Measurements from ENCODE around the gene SPAG9.
"Not testable (repeated sequence)": the region's sequence is repeated elsewhere in the genome, so short reads cannot be mapped to it uniquely, and the experiment has no call there.

The SPAG9 gene

DNA sequence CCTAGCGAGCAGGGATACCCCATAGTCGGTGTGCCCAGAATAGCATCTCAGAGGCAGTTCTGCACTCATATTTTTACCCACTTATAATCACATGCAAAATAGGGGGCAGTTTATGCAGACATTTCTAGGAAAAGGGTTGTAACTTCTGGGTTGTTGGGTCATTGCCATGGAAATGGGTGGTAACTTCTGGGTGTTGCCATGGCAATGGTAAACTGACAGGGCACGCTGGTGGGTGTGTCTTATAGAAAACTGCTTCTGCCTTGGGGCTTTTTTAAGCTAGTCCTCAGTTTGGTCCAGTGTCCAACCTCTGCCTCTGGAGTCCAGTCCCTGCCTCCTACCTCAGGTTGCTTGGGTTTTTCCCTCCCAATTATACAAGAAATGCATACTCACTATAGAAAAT lies 7.4 kb upstream of the SPAG9 start:
- peak; percentile 30 for DNase-seq

DNA sequence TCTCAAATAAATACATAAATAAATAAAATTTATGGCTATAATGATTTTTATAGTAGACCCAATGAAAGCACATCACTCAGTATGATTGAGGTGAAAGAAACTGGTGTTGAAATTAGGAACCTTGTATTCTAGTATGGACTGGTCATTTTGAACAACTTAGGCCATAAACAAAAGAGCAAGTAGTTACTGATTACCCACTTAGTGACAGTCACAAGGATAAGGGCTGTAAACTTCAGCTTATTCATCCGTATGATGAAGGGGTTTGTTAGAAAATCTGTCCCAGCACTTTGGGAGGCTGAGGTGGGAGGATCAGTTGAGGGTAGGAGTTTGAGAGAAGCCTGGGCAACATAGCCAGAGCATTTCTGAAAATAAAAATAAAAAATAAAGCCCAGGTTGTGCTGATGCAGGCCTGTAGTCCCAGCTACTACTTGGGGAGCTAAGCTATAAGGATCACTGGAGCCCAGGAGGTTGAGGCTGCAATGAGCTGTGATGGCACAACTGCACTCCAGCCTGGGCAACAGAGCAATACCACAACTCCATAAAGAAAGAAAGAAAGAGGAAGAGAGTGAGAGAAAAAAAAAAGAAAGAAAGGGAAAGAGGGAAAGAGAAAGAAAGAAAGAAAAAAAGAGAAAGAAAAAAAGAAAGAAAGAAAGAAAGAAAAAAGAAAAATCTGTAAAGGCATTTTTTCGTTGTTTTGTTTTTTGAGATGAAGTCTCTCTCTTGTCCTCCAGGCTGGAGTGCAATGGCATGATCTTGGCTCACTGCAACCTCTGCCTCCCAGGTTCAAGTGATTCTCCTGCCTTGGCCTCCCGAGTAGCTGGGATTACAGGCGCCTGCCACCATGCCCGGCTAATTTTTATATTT lies 4.2 kb upstream of the SPAG9 start:
- no peak for DNase-seq

DNA sequence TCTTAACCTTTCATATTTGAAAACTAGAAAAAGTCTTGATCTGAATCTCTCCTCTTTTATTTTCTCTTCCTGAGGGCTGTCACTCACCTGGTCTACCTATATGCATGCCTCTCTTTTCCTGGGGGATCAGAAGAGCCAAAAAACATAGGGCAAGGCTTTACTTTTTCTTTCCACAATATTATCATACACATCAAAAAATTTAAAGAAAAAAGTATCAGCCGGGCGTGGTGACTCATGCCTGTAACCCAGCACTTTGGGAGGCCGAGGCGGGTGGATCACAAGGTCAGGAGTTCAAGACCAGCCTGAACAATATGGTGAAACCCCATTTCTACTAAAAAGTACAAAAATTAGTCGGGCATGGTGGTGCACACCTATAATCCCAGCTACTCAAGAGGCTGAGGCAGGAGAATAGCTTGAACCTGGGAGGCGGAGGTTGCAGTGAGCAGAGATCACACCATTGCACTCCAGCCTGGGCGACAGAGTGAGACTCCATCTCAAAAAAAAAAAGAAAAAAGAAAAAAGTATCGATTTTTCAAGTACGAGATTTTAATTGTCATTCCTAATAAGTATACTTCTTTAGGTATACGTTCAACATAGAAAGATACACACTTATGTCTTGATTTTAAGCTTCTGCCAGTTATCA lies 1.9 kb upstream of the SPAG9 start:
- peak; percentile 35 for DNase-seq

DNA sequence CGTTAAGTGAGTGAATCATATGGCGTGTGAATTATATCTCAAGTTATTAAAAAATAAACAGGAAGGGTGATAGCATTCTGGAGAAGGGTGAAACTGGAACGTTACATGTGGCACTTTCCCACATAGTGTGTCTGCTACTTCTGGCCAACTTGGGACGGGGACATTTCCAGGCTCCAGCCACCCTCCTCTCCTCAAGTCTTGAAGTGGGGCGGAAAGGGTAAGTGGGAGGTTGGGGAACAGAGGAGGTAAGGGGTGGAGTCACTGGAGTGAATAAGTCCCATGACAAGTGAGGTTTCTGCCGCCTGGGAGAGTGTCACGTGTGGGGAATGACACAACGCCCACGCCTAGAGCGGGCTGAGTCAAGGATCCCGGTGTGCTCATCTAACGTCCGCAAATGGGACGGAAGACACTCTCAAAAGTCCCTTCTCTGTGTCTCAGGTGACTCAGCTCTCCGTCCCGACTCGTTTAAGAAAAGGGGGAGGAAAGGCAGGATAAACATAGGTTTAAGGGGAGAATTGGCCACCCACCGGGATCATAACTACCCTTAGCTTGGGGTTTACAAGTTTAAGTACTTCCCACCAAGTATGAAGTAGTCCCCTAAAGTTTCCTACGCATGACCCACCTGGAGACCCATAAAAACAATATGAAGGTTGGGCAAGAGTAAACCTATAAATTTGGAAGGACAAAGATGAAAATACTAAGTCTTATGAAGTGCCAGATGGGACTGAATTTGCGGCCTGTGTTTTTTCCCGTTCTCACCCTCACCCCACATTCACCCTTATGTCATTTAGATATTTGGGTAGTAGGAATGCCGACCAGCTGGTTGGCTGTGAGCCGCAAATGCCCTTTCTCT lies 1.2 kb upstream of the SPAG9 start:
- peak; percentile 95 for DNase-seq

DNA sequence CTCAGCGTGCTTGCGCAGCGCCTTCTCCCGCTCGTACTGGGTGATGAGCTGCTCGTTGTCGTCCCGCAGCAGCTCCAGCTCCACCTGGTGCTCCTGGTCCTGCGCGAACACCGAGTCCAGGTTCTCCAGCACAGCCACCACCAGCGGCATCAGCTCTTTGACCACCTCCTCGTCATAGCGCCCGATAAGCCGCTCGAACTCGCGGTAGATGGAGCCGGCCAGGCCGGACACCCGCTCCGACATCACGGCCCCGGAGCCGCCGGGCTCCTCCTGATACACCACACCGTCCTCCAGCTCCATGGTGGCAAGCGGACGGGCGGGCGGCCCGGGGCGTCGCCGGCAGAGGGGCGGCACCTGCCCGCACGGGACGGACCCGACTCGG lies 320 bp downstream of the SPAG9 start:
- peak; percentile 56 for DNase-seq

DNA sequence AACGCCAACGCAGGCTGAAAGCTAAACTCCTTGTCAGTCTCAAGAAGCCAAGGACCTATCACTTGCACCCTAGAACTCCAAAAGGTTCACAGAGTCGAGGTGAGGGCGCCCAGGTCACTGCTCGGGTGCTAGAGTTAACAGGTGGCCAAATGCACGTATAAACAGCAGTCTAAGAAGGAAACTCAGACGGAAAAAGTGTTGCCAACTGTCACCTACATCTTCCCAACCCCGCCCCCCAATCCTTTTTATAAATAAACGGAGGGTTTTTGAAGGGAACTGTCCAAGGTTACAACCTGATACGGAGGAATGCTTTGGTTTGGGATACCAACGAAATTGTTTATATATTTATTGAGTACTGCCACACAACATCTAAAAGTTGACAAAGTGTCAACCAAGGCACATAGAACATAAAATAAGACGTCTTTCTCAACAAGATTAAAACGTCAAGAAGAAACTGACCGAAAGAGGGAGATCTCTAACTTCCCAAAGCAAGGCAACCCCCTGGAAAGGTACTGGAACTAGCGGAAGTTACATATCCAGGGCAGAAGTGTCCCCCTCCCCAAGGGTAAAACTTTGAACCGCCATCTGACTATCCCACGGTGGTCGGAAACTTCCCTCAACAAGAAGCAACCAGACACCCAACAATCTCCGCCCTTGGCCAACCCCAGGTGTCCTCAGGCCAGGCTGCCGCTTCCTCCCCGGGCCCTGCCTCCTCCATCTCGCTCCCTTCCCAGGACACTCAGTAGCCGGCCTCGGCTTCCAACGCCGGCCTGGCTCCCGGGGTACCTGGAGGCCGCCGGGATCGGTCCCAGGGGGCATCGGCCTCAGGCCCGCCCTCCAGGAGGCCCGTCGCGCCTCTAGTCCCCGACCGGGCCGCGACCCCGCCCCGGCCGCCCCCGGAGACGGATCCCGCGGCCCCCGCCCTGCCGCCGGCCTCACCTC lies 982 bp downstream of the SPAG9 start:
- peak; percentile 57 for DNase-seq

DNA sequence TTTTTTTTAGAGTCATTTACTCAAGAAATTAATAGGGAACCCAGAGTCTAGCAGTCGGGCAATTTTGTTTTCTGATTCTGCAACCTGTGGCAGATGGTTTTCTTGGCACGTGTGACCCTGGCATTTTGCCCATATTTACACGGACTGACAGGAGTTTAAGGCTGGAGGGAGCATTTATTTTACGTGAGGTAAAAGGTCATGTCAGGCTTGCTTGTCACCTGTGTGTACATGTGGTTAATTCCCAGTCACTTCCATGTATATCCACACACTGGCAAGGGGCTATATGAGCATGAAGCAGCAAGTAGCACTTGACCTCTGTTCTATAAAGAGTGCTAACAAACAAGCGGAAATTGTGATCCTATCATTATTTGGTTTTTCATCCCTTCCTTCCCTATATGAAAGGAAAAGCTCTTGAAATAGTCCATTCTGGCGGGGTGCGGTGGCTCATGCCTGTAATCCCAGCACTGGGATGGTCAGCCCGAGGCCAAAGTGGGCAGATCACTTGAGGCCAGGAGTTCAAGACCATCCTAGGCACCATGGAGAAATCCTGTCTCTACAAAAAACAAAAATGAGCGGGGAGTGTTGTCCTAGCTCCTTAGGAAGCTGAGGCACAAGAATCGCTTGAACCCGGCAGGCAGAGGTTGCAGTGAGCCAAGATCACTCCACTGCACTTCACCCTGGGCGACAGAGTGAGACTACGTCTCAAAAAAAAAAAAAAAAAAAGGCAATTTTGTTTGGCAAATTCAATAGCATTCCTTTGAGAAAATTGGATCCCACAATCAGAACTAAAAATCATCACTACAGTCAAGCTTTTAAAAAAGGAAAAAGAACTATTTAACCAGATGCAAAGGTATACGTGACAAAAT lies 2.1 kb downstream of the SPAG9 start:
- no peak for DNase-seq

DNA sequence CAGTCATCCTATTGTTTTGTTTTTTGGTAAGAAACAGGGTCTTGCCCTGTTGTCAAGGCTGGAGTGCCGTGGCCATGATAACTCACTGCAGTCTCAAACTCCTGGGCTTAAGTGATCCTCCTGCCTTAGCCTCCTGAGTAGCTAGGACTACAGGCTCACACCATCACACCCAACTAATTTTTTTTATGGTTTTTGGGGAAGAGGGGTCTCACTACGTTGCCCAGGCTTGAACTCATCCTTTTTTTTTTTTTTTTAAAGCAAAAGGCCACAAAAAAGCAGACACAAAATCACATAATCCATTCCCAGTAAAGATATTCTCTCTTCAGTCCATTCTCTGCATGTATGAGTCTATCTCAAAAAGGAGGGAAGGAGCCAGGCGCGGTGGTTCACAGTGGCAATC lies 5.5 kb downstream of the SPAG9 start:
- no peak for DNase-seq

DNA sequence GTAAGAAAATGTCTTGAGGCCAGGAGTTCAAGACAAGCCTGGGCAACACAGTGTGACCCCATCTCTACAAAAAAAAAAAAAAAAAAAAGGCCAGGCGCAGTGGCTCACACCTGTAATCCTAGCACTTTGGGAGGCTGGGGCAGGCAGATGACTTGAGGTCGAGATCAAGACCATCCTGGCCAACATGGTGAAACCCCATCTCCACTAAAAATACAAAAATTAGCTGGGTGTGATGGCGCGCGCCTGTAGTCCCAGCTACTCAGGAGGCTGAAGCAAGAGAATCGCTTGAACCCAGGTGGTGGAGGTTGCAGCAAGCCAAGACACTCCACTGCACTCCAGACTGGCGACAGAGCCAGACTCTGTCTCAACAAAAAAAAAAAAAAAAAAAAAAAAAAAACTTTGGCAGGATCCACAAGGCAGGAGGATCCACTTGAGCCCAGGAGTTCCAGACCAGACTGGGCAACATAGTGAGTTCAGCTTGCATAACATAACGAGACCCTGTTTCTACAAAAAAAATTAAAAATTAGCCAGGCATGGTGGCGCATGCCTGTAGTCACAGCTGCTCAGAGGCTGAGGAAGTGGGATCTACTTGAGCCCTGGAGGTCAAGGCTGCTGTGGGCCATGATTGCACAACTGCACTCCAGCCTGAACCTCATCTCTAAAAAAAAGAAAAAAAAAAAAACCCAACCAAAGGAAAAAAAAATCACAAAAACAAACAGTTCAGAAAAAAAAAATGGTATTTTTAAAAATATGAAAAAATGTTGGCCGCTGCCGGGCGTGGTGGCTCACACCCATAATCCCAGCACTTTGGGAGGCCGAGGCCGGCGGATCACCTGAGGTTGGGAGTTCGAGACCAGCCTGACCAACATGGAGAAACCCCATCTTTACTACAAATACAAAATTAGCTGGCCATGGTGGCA lies 8.1 kb downstream of the SPAG9 start:
- DNase-seq = not testable (repeated sequence)

DNA sequence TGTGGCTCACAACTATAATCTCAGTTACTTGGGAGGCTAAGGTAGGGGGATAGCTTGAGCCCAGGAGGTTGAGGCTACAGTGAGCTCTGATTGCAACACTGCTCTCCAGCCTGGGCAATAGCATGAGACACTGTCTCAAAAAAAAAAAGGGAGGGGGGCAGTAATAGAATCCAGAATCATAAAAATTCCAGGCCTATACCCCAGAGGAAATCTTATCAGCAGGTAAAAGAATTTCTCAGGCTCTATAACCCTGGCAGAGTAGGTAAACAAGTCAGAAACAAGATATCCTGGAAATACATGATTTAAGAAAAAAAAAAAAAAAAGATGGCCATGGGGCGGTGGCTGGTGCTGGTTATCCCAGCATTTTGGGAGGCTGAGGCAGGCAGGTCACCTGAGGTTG lies 12.9 kb downstream of the SPAG9 start:
- DNase-seq = no peak

DNA sequence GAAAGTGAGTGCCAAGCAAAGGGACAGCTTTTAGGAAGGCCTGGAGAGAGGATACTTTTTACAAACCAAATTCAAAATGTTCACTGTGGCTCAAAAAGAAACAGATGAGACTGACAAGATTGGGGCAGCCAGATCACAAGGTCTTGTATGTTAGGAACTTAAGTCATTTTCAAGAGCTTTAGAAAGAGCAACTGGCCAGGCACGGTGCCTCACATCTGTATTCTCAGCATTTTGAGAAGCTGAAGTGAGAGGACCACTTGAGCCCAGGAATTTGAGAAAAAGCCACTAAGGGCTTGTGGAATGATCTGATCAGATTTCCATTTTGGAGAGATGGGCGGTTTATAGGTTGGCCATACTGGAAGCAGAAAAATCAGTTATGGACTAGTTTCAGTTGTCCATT lies 17.2 kb downstream of the SPAG9 start:
- DNase-seq = no peak

DNA sequence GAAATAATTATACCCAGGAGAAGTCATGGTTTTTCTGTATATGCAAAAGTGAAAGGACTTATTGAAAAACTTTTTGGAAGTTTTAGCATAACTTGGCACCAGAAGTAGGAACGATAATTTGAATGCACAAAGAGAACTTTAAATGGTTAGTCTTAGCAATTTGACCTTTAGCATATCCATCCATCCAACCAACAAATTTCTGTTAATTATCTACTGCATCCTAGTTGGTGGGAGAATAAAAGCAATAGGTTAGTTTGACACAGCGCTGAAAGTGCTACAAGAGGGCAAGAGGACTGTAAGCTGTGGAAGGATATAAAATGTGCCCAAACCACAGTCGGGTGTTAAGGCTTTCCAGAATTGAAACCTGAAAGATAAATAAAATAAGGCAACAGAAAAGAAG lies 17.6 kb downstream of the SPAG9 start:
- no peak for DNase-seq

DNA sequence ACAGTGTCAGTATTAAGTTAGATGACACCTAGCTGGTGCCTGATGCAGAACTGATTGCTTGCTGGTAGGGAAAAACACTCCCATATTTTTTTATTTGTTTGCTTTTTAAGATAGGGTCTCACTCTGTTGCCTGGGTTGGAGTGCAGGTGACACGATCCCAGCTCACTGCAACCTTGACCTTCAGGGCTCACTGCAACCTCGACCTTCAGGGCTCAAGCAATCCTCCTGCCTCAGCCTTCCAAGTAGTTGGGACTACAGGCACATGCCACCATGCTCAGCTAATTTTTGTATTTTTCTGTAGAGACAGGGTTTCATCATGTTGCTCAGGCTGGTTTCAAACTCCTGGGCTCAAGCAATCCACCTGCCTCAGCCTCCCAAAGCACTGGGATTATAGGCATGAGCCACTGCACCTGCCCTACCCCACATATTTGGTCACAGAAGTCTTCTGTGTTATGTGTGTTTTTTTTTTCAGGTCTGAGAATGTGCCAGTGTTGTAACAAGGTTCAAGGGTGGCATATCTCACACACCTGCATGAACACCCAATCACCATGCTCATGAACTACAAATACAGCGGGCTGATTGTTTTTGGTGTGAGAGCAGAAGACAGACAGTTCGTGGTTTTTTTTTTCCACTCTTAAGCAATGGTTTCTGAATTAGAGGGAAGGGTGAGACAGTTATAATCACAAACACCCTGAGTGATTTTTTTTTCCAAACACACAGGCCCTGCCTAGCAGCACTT lies 22.8 kb downstream of the SPAG9 start:
- DNase-seq = no peak

DNA sequence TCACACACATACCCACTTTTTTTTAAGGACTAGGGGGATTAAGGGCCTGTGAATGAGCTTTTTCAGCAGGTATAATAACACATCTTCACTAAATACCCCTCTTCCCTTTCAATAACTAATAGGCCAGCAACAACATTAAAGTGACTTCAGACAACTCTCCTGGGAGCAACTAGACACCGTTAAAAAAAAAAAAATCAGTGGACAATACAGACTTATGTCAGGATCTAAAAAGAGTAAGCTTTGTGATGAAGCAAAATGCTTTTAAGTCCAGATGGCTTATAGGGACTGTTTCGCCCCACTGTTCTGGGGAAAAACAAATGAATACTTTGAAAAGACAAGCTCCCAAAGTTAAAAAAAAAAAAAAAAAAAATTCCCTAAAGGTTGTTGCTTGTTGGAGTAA lies 29.0 kb downstream of the SPAG9 start:
- no peak for DNase-seq

DNA sequence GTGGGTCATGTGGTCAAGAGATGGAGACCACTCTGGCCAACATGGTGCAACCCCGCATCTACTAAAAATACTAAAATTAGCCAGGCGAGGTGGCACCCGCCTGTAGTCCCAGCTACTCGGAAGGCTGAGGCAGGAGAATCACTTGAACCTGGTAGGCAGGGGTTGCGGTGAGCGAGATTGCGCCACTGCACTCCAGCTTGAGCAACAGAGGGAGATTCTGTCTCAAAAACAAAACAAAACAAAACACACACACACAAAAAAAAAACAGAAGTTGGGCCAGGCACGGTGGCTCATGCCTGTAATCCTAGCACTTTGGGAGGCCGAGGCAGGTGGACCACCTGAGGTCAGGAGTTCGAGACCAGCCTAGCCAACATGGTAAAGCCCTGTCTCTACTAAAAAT lies 31.8 kb downstream of the SPAG9 start:
- not testable (repeated sequence) for DNase-seq

DNA sequence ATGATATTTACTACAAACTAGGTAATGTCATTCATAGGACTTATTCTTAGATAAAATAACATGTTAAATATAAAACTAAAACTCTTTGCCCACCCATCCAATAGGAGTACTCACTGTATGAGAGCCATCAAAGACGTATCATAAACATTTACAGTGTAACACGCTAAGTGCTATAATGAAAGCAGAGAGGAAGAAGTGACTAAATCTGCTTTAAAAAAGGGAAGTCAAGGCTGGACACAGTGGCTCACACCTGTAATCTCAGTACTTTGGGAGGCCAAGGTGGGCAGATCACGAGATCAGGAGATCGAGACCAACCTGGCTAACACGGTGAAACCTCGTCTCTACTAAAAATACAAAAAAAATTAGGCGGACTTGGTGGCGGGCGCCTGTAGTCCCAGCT lies 32.4 kb downstream of the SPAG9 start:
- no peak for DNase-seq

DNA sequence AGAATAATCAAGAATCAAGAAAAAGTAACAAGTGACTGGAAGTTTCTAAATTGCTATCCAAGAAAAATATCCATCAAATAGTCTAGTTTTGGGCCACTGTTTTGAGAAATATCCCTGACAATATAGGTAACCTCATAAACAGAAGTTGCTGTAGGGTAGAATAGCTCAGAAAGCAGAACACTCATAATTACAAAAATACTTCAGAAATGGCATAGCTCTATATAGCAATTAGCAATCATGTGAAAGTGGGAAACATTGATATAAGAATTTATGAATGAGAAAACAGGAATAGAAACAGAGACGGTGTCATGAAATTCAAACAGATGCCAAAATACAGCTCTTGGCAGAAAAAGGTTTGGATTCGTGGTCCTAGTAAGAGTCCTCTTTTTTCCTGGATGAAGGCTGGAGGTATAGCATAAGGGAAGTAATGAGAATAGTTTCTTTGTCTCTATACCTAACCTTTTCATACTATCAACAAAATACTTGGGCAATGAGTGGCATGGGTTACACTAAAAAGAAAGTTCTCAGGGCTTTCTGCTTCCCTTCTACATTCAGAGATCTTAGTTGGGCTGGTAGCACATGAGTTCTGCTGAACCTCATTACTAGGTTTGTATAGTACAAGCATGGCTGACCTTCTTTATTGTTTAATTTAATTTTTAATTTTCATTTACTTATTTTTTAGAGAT lies 33.5 kb downstream of the SPAG9 start:
- no peak for DNase-seq

DNA sequence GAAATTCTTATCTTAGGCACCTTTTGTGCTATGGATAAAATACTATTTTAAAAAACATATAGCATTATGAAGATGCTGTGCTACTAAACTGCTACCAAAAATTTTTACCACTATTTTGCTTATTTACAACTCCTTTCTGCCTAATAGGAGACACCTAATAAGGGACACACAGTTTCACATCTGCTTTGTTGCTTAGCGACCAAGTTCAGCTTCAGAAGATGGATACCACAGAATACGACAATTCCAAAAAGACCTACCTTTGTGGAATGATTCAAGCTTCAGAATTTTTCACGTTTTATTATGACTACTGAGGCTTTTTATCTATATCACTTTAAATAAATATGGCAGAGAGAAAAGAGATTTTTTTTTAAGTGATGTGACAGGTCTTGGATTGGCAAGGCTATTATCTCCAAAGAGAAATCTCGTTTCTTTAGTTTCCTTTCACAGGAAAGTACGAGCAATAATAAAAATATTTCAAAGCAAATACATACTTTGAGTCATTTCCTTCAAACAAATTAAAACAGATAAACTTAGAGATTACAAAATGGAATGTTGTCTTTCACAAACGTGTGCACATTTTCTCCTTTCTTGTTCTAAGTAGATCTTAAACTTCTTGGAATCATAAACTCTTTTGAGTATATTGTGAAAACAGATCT lies 35.4 kb downstream of the SPAG9 start:
- DNase-seq = no peak
